ENCODE results near the gene RNF17.
"Not testable (repeated sequence)": the region's sequence is repeated elsewhere in the genome, so short reads cannot be mapped to it uniquely, and the experiment has no call there.

The RNF17 gene

DNA sequence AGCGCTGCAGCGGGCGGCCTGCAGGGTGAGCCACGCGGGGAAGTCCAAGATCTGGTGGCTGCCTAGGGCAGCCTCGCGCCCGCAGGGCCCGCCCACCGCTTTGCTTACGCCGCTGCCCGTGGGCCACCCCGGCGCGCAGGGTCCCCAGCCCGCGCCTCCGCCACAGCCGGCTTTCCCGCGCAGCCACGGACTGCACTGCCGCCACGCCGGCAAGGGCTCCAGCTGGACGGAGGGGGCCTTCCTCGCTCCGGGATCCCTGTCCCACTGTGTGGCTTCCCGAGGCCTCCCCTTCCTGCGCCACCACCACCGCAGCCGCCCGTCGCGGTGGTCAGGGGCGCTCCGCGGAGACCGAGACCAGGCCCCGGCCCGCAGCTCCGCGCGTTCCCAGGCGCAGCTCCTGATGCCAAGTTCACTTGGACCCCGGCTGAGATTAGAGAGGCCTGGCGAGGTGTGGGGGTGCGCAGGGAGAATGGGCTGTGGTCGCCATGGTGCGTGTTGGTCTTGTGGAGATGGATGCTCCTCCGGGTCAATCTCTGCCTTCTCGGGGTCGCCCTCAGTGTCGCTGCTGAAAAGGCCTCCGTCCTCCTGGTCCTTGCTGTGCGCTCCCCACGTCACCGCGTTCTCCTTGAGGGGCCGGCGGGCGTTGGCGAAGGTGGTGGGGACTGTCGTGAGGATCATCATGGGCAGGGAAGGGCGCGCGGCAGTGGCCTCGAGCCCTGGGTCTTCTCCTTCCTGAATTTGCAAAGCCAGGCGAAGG, 17.9 kb upstream of the RNF17 start:
- no peak for DNase-seq (ENCODE audit: low spot score)

DNA sequence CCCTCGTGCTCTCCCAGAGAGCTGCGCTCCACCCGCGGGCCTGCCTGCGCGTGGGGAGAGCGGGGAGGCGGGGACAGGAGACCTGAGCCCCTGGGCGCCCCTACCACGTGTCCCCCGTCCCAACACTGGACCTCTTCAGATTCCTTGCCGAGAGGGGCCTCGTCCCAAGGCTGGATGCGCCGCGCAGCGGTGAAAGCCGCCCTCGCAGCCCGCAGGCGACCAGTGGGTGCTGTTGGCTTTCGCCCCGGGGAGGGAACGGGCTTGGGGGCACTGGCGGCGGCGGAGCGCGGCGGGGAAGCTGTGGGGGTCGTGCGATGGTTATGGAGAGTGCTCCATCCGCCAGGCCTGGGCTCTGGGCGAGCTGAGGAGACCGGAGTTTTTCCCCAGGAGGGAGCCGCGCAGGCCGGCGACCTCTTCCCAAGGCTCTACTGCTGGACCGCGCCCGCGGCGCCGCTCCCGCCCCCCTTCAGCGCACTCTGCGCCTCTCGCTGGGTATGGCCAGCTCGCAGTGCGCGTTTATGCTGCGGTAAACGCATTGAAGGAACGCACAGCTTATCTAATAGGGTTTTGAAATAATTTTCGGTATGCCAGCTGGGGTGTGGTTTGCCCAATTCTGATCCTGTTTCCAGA, 17.2 kb upstream of the RNF17 start:
- DNase-seq (ENCODE audit: low spot score): peak; percentile 27

DNA sequence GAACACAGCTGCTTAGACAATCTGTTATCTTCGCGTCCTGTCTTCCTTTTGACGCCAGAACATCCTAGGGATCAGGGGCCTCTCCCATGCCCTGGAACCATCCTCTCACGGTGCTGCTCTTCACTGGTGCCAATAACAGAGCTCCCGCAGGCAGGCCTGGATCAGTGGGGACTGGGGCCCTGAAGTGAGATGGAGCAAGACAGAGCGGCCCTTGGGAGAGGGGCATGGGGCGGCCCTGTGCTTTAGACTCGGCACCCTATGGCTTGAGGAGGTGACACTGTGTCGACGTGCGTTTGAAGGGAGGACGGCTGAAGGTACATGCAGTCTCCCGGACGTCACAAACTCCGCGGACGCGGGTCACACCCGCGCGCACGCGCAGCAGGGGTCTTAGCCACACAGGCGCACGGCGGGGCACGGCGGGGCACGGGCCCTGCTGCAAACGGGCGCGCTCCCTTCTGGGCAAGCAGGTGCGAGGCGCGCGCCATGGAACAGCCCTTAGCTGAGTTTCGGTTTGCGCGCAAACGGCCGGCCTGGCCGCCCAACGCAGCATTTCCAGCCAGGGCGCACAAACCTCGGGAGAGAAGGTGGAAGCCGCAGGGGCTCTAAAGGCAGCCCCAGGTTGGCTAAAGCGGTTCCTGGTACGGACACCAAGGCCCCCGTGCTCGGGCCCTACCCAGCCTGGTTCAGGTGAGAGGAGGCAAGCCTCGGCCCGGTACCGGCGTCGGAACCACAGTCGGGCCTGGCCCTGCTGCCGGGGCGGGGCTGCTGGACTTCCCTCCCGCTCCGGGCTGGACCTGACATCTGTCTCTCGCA, 16.5 kb upstream of the RNF17 start:
- DNase-seq (ENCODE audit: low spot score): peak; percentile 41

DNA sequence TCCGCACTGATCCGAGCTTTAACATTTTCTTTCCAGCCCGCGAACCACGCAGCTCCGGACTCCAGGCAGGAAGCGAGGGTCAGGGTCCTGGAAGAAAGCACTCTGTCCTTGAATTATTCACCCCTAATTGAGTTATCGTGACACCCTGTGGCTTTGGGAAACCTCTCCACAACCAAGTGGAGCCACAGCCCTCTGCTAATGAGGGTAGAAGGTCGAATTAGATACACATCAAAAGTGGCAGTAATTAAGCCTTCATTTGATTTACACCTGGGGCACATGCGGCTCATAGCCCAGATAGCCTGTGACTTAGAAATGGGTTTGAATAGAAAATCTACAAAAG, 15.9 kb upstream of the RNF17 start:
- DNase-seq (ENCODE audit: low spot score): no peak

DNA sequence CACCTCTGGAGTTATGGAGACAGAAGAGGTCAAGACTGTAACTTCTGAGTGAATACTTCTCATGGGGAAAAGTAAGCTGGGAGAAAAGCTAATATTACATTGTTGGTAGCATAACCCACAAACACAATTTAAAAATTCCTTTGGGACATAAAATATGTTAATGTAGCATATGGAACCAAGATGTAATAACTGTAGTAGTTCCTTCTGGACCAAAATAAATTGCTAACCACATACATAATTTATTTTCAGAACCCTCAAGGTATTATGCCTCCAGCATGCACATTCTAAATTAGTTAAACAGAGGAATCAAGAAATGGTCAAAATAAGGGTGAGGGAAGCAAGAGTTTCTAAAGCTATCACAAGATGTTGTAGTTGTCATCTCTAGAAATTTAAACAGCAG, 4.8 kb upstream of the RNF17 start:
- no peak for DNase-seq (ENCODE audit: low spot score)

DNA sequence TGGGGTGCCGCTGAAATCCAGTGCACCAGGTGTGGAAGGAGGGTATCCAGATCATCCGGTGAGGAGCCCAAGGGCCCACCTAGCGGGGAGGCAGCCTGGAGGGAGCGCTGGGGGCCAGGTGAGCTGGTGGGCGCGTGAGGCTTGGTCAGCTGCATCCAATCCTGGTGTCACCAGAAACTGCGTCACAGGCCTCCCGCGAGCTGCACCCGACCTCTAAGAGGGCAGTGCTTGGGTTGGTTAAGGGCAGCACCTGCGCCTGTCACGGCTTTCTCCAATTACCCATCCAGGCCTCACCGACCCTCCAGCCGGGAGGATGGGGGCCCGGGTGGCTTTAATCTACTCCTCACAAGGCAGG, 284 bp downstream of the RNF17 start:
- no peak for DNase-seq (ENCODE audit: low spot score)

DNA sequence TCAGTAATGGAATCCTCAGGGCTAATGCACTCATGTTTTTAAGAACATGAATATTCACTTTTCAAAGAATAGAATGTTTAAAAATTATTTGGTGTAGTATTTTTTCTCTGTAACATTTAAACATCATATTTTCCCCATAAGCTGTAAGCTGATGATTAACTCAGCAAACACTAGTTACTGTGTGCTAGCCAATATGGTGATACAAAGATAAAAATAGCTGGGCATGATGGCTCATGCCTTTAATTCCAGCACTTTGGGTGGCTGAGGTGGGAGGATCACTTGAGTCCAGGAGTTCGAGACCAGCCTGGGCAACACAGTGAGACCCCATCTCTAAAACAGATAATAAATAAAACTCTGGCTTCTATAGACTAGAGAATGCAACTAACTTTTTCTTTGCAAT, 13.2 kb downstream of the RNF17 start:
- DNase-seq (ENCODE audit: low spot score): no peak

DNA sequence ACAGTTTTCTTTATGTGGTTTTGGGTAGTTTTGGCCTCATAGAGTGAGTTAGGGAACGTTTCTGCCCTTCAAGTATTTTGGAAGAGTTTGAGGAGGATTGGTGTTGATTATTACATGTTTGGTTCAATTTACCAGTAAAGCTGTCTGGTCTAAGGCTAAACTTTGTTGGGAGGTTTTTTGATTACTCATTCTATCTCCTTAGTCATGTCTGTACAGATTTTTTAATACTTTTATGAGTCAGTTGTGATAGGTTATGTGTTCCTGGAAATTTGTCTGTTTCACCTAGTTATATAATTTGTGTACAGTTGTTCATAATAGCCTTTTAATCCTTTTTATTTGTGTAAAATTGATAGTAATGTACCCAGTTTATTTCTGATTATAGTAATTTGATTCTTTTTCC, 20.4 kb downstream of the RNF17 start:
- peak; percentile 30 for DNase-seq (ENCODE audit: low spot score)

DNA sequence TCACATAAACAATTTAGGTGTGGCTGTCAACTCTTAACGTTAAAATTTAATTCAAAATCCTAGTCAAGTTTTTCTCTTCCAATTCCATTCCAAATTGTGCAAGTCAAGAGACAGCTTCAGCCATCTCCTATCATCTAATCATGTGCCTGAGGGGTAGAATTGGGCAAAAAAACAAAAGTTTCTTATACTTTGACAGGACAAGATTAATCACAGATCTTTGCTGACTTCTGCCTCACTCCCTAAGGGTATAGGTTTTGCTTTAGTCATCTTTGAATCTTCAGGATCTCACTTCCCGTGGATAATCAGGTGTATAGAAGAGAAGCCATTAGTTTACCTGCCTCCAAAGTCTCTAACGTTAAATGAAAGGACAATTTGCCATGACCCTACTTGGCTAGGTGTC, 24.6 kb downstream of the RNF17 start:
- DNase-seq (ENCODE audit: low spot score): no peak

DNA sequence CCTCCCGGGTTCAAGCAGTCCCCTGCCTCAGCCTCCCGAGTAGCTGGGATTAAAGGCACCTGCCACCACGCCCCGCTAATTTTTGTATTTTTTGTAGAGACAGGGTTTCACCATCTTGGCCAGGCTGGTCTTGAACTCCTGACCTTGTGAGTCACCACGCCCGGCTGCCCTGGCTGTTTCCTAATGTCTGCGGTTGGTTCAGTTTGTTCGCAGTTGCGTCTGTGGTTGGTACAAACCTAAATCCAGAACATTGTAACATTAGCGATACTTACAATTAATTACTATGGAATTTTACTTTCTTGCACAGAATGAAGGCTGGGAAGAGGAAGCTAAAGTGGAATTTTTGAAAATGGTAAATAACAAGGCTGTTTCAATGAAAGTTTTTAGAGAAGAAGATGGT, 38.1 kb downstream of the RNF17 start:
- DNase-seq (ENCODE audit: low spot score): no peak

DNA sequence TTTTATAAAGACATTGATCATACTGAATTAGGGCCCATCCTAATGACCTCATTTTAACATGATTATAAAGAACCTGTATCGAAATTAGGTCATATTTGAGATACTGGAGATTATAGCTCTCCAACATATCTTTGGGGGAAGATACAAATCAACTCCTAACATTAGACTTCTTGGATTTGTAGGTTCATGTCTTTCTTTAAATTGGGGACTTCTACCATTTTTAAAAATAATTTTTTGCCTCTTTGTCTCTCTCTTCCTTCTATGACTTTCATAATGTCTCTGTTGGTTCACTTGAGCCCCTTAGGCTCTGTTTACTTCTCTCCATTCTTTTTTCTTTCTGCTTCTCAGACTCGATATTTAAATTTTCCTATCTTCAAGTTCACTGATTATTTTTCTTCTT, 57.2 kb downstream of the RNF17 start:
- no peak for DNase-seq (ENCODE audit: low spot score)

DNA sequence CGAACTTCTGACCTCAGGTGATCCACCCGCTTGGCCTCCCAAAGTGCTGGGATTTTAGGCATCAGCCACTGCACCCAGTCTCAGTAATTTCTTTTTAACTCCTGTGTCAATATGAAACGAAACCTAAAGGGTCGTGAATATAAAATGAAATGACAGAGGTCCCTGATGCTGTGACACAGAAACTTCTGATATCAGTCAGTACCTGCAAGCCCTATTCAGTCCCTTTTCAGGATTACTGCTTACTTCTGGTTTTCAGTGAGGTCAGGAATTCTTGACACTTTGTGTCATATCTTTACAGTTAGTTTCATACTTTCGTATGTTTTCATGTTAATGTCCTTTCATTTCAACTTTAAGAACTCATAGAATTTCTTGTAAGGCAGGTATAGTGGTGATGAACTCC, 58.7 kb downstream of the RNF17 start:
- DNase-seq (ENCODE audit: low spot score): peak; percentile 50

DNA sequence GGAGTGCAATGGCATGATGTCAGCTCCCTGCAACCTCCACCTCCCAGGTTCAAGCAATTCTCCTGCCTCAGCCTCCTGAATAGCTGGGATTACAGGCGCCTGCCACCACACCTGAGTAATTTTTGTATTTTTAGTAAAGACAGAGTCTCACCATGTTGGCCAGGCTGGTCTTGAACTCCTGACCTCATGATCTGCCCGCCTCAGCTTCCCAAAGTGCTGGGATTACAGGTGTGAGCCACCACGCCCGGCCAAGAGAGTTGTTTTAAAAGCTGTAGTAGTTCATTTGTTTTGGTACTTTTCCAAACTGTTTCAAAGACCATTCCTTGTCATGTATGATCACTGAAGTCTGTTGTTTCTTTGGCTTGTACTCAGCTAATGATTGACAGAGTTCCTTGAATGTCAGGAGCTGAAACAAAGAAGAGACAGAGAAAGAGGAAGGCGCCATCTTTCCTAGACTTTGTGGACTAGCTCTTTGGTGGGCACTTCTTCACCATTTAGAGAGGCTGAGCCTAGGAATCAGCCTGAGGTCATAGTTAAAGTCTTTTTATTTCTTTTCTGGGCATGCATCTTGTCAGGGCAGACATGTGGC, 59.2 kb downstream of the RNF17 start:
- DNase-seq (ENCODE audit: low spot score): not testable (repeated sequence)

DNA sequence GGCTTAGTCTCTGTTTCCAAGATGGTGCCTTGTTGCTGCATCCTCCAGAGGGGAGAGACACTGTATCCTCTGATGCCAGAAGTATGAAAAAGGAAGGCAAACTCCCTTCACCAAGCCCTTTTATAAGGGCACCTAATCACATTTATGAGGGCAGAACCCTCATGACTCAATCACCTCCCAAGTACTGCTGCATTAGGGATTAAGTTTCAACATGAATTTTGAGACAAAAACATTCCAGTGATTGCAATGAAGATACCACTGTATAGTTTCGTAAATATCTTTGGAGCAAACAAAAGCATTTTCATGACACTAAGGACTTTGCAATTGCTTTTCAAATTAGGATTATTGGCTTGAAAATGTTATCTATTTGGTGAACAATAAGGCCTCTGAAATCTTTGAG, 63.8 kb downstream of the RNF17 start:
- DNase-seq (ENCODE audit: low spot score): no peak

DNA sequence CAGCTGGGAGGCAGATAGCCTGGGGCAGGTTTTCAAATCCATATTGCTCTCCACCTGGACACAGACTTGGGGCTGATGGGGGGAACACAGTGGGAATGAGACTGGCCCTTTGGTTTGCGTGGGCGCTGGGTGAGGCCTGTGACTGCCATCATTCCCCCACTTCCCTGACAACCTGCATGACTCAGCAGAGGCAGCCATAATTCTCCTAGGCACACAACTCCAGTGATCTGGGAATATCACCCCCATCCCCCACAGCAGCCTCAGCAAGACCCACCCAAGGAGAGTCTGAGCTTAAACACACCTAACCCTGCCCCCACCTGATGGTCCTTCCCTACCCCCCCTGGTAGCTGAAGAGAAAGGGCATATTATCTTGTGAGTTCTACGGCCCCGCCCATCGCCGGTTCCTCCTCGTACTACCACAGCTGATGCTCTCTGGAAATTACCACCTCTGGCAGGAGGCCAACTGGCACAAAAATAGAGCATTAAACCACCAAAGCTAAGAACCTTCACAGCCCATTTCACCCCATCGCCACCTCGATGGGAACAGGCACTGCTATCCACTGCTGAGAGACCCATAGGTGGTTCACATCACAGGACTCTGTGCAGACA, 71.0 kb downstream of the RNF17 start:
- DNase-seq (ENCODE audit: low spot score): no peak

DNA sequence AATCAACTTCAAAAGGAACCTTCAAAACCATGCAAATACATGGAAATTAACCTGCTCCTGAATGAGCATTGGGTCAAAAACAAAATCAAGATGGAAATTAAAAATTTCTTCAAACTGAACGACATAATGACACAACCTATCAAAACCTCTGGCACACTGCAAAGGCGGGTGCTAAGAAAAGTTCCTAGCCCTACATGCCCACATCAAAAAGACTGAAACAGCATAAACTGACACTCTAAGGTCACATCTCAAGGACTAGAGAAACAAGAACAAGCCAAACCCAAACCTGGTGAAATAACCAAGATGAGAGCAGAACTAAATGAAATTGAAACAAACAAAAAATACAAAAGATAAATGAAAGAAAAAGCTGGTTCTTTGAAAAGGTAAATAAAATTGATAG, 73.6 kb downstream of the RNF17 start:
- DNase-seq (ENCODE audit: low spot score): not testable (repeated sequence)

DNA sequence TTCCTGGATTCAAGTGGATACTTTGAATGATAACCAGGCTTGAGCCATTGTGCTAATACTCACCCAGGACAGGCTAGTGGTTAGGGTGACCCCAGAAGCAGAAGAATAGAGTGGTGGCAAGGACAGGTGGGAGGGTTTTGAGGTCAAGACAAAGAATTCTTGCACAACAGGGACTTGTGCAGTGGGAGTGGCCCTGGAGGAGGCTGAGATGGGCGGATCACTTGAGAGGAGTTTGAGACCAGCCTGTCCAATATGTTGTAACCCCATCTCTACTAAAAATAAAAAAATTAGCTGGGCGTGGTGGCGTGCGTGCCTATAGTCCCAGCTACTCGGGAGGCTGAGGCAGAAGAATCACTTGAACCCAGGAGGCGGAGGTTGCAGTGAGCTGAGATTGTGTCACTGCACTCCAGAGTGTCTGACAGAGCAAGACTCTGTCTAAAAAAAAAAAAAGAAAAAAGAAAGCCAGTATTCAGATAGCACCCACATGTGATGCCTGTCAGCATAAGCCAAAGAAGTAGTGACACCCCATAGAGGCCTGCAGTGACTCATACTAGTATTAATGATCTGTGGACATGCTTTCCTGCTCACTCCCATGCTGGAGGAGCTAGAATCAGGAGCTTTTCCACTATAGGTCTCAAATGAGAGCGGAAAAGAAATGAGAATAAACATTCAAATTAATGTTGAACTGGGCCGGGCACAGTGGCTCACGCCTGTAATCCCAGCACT, 78.7 kb downstream of the RNF17 start:
- DNase-seq (ENCODE audit: low spot score): no peak

DNA sequence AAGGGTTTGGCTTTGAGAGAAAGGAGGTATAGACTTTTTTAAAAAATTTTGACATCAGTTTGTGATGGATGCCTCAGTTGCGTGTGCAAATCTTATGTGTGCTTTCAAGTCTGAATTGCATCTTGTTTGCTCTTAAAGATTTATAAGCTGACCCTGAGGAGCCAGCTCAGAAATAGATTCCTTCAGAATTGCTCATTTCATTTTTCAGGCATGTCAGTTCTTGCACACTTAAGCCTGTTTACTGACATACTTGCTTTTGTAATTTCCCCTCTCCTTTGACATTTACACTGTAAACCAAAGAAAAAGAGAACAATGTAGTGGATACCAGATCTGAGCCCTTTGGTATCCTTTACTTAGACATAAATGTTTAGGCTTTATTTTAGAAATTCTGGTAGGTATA, 87.6 kb downstream of the RNF17 start:
- DNase-seq (ENCODE audit: low spot score): no peak

DNA sequence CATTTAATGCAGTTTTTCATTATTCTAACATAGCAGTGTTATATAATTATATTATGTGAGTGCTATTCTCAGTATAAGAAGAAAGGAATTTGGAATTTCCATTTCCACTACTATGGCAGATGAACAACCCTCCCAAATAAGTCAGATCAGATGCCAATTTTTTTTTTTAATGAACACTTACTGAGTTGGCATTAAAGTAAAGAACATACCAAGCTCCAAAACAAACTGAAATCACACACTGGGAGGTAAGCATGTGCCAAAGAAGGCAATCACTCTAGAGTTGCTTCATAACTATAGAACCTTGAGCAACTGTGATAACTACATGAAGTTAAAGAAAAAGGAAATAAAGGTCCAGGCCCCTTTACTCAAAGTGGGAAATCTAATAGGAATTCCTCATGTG, 90.3 kb downstream of the RNF17 start:
- DNase-seq (ENCODE audit: low spot score): no peak

DNA sequence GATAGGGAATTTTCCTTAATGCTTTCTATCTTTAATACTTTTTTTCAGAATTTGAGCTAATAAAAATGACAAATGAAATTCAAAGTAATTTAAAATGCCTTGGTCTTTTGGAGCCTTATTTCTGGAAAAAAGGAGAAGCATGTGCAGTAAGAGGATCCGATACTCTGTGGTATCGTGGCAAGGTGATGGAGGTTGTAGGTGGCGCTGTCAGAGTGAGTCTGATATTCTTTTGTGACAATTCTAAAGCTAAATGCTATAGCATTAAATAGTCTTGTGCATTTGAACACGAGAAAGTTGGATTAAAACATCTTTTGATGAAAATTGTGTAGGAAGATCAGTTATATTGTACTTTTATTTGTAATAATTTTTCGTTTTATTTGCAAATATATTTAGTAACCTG, 95.0 kb downstream of the RNF17 start:
- no peak for DNase-seq (ENCODE audit: low spot score)

DNA sequence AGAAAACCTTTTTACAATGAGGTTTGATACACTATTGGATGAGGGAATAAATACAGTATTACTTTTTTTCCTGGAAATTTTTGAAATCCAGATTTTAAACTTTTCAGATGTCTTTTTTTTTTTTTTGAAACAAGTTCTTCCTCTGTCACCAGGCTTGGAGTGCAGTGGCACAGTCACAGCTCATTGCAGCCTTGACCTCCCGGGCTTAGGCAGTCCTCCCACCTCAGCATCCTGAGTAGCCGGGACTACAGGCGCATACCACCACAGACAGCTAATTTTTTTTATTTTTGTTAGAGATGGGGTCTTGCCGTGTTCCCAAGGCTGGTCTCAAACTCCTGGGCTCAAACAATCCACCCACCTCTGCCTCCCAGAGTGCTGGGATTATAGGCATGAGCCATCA, 96.8 kb downstream of the RNF17 start:
- DNase-seq (ENCODE audit: low spot score): no peak

Measured in activated CD4-positive, alpha-beta T cell treated with anti-CD3 and anti-CD28 coated beads, Interleukin-2, Interleukin-4, amounts not matched to agents 100 ng/mL and 50 ng/mL, durations not matched to agents 16 hours and 8 hours (primary cell).